Endothelial cell of umbilical vein (primary cell): Measurements from ENCODE around the gene CARD14. TPM values are rescaled to one million over a fixed set of nuclear protein-coding genes. Genes with fewer than 3 reads are reported as not detected.

Source experiments
- BruUV-seq: library from RNA; stranded (reverse); fragments of 400-500 nt; replicated peaks from 2 replicates; lab custom pipeline; 2021; lab: Mats Ljungman, UMichigan
- CTCF ChIA-PET: fragments of 300-600, 350-600 bp; sonication (Branson Sonifier 250); formaldehyde crosslinking; loops from one replicate; lab custom pipeline; 2021; ENCODE audit warnings: antibody characterized with exemption, inconsistent platforms; lab: Charles Lee
- POLR2A ChIA-PET: fragments of 300-600, 350-600 bp; sonication (Branson Sonifier 250); formaldehyde crosslinking; loops from one replicate; lab custom pipeline; 2021; ENCODE audit warnings: antibody characterized with exemption, inconsistent platforms; lab: Charles Lee
- DNase-seq: peaks from one replicate; pipeline ENCODE4 v3.0.0-alpha.2; 2011; ENCODE audit warnings: low read depth, low spot score
- FAIRE-seq: peaks from 2 replicates; lab custom pipeline; 2011; peaks lifted over from hg19 to GRCh38; lab: Jason Lieb, UNC
- H2AFZ ChIP-seq: 2 replicates; pipeline ENCODE4 v1.6.0; 2012; ENCODE audit warnings: low read depth, low read length, control low read depth, inconsistent platforms
- H3K27ac ChIP-seq: 2 replicates; pipeline ENCODE4 v1.5.1; 2011; ENCODE audit warnings: low read depth, mild to moderate bottlenecking, control low read depth, low read length, moderate library complexity; ENCODE audit not compliant: insufficient read depth
- H3K27me3 ChIP-seq, 2 experiments: 2 replicates each; pipeline versions ENCODE4 v1.6.0 to v1.6.1; 2011; ENCODE audit warnings: low read length in 2 of 2, mixed read lengths in 1 of 2; ENCODE audit not compliant: control insufficient read depth in 2 of 2, insufficient read depth in 2 of 2
- H3K36me3 ChIP-seq, 2 experiments: 2 replicates in 1 of 2; 3 replicates in 1 of 2; pipeline ENCODE4 v1.5.1; 2011; ENCODE audit warnings: low read length in 2 of 2, mild to moderate bottlenecking in 1 of 2, moderate library complexity in 1 of 2; ENCODE audit not compliant: control insufficient read depth in 2 of 2, insufficient read depth in 2 of 2; ENCODE audit errors: extremely low read depth in 1 of 2
- H3K4me1 ChIP-seq: 3 replicates; pipeline ENCODE4 v1.5.1; 2011; ENCODE audit warnings: mild to moderate bottlenecking, low read length; ENCODE audit not compliant: control insufficient read depth, insufficient read depth; ENCODE audit errors: extremely low read depth
- H3K4me2 ChIP-seq: 2 replicates; pipeline ENCODE4 v1.6.1; 2011; ENCODE audit warnings: low read length, control low read depth, mixed read lengths; ENCODE audit not compliant: insufficient read depth
- H3K4me3 ChIP-seq, 3 experiments: fragments of 200-600 bp in 1 of 3; sonication (generic), shearing (Covaris generic) in 1 of 3; replicated peaks in 1 of 3; 2 replicates each; pipeline ENCODE4 v1.5.1; 2011 to 2016; ENCODE audit warnings: control low read depth in 3 of 3, low read length in 3 of 3, mild to moderate bottlenecking in 2 of 3, inconsistent platforms in 1 of 3, low read depth in 1 of 3, moderate library complexity in 1 of 3; ENCODE audit not compliant: insufficient read depth in 1 of 3
- H3K79me2 ChIP-seq: 2 replicates; pipeline ENCODE4 v1.6.0; 2012; ENCODE audit warnings: low read length, inconsistent platforms; ENCODE audit not compliant: control insufficient read depth, insufficient read depth
- H3K9ac ChIP-seq: replicated peaks from 2 replicates; pipeline ENCODE3; 2011; ENCODE audit warnings: low read length, control low read depth; ENCODE audit not compliant: insufficient read depth; ENCODE audit errors: extremely low read depth
- H3K9me1 ChIP-seq: replicated peaks from 3 replicates; pipeline ENCODE4 v1.6.0; 2011; ENCODE audit warnings: mild to moderate bottlenecking, low read length; ENCODE audit not compliant: control insufficient read depth, insufficient read depth; ENCODE audit errors: extremely low read depth
- H3K9me3 ChIP-seq: replicated peaks from 2 replicates; pipeline ENCODE4 v1.5.1; 2012; ENCODE audit warnings: low read length, inconsistent platforms; ENCODE audit not compliant: control insufficient read depth, insufficient read depth
- H4K20me1 ChIP-seq: replicated peaks from 2 replicates; pipeline ENCODE3; 2011; ENCODE audit warnings: mild to moderate bottlenecking, low read length; ENCODE audit not compliant: control insufficient read depth, insufficient read depth; ENCODE audit errors: extremely low read depth
- EZH2 ChIP-seq: IDR thresholded peaks from 2 replicates; pipeline ENCODE4 v1.6.1; 2012; ENCODE audit warnings: borderline replicate concordance, low read depth, mild to moderate bottlenecking, moderate library complexity, low read length, inconsistent platforms; ENCODE audit not compliant: severe bottlenecking
- FOS ChIP-seq: IDR thresholded peaks from 2 replicates; pipeline ENCODE4 v1.6.1; 2011; ENCODE audit warnings: mild to moderate bottlenecking, low read length, moderate library complexity, borderline replicate concordance; ENCODE audit not compliant: insufficient read depth
- JUN ChIP-seq: IDR thresholded peaks from 2 replicates; pipeline ENCODE4 v1.6.1; 2011; ENCODE audit warnings: borderline replicate concordance, low read depth; ENCODE audit not compliant: insufficient read length, insufficient read depth
- MAX ChIP-seq: IDR thresholded peaks from 2 replicates; pipeline ENCODE4 v1.6.1; 2011; ENCODE audit not compliant: insufficient read depth, insufficient read length
- POLR2A ChIP-seq: IDR thresholded peaks from 2 replicates; pipeline ENCODE4 v1.6.1; 2012; ENCODE audit warnings: low read depth, mild to moderate bottlenecking, control low read depth, low read length
- POLR2AphosphoS5 ChIP-seq: IDR thresholded peaks from 2 replicates; pipeline ENCODE4 v1.6.1; 2012; ENCODE audit warnings: low read depth, mild to moderate bottlenecking, control low read depth, low read length, moderate library complexity; ENCODE audit not compliant: insufficient read depth
- dilution Hi-C: fragments of 300-500 bp; cut with MboI; formaldehyde crosslinking; loops from one replicate; pipeline ENCODE4 v1.15.0; 2019; ENCODE audit warnings: low sequenced_read_pairs; ENCODE audit not compliant: extremely low pct_ligation_motif_present
- intact Hi-C: fragments of 100-400 bp; cut with micrococcal nuclease; formaldehyde crosslinking; loops from one replicate; pipeline ENCODE4 v1.10.0; 2022
- polyA plus RNA-seq, 4 experiments: library from polyadenylated mRNA; depleted of rRNA in 3 of 4; stranded (reverse) in 3 of 4; unstranded in 1 of 4; fragments of >200 nt; gene quantifications; 2 replicates each; pipeline versions ENCODE4 v1.2.1 to v1.2.3, GENCODE V29; 2011 to 2012; ENCODE audit warnings: missing spikeins in 1 of 4
- total RNA-seq: library from RNA; stranded (reverse); gene quantifications from 2 replicates; pipeline ENCODE4 v1.2.3, GENCODE V29; 2021

Gene CARD14
- total and polyA plus RNA-seq, 2 donors (not counting 3 experiments of a cell fraction or from before 2014, with no cell fraction given), result not detected

- Histone ChIP-seq H4K20me1 (no peaks in the 10 kb centered on the region), H3K27me3 (no peaks in the 10 kb centered on the region), H3K9ac (no peak overlapping the region), H3K36me3 (no peaks in the 10 kb centered on the region), H3K4me1 (no peaks in the 10 kb centered on the region), H2AFZ (no peak overlapping the region), H3K79me2 (no peaks in the 10 kb centered on the region), H3K4me3 (no peak overlapping the region), H3K9me3 (no peaks in the 10 kb centered on the region), H3K4me2 (no peak overlapping the region), H3K9me1 (no peaks in the 10 kb centered on the region), H3K27ac (no peak overlapping the region)
- no peak for FAIRE-seq
- ChIA-PET POLR2A (no interaction called here), CTCF (no interaction called here)
- BruUV-seq, result no TSS peak
- intact Hi-C loops (no loop called here), dilution Hi-C loops (no loop called here)
- TF ChIP-seq EZH2 (no peak), POLR2A (no peak)
- DNase-seq, result no peak
Observed at GRCh38 chr17:80202197-80202596, 32.4 kb downstream of the CARD14 start.

GRCh38 chr17:80203471-80203963 lies 33.7 kb downstream of the CARD14 start:
- no peak overlapping the region for H3K4me2 ChIP-seq
- no peak overlapping the region for H3K4me3 ChIP-seq
- H4K20me1 ChIP-seq, result no peaks in the 10 kb centered on the region
- H3K79me2 ChIP-seq, result no peaks in the 10 kb centered on the region
- no peak overlapping the region for H3K27ac ChIP-seq
- CTCF ChIA-PET, result interaction anchor here (0.9 to 1.3 kb wide), 4 partner anchors 8 to 121 kb away, joined by 3 to 8 read pairs (median 3); partner anchors contain the start of genes SGSH and SLC26A11
- no peaks in the 10 kb centered on the region for H3K9me1 ChIP-seq
- no peak for TF ChIP-seq POLR2AphosphoS5
- TF ChIP-seq JUN, result no peak
- no peak for TF ChIP-seq MAX
- no peak for TF ChIP-seq EZH2
- no peak for TF ChIP-seq POLR2A
- TF ChIP-seq FOS, result no peak
- no peaks in the 10 kb centered on the region for H3K4me1 ChIP-seq
- intact Hi-C loops (no loop called here), dilution Hi-C loops (no loop called here)
- no peaks in the 10 kb centered on the region for H3K27me3 ChIP-seq
- FAIRE-seq (no peak), DNase-seq (no peak)
- POLR2A ChIA-PET, result interaction anchor here (0.6 kb wide), 1 partner anchor 12 kb away, joined by 3 read pairs; no protein-coding TSS in a partner anchor
- peaks cover 0 to 3% of the 10 kb centered on the region in 2 experiments for H3K36me3 ChIP-seq
- no peak overlapping the region for H2AFZ ChIP-seq
- H3K9me3 ChIP-seq, result no peaks in the 10 kb centered on the region
- no peak overlapping the region for H3K9ac ChIP-seq
- no TSS peak for BruUV-seq
